Measurements from ENCODE around the gene AUTS2.

AUTS2 gene

GRCh38 chr7:70347463-70348254, 749.4 kb downstream of the AUTS2 start:
- no peak for TF ChIP-seq ZNF350 (tag by site-specific recombination; IDR thresholded peaks at IDR 0.05)
- no peak for TF ChIP-seq ZNF169 (tag by site-specific recombination; IDR thresholded peaks at IDR 0.05)
- no peak for TF ChIP-seq MEIS1 (CRISPR knock-in tag; IDR thresholded peaks at IDR 0.05; ENCODE audit: borderline replicate concordance)
- TF ChIP-seq ZNF248 (tag by site-specific recombination; IDR thresholded peaks at IDR 0.05), result no peak
- POLR2A ChIA-PET, result no interaction called here
- Histone ChIP-seq H3K4me1 (ENCODE audit: control insufficient read depth, insufficient read depth, low read length) (no peaks in the 10 kb centered on the region), H3K36me3 (ENCODE audit: control insufficient read depth in 2 of 2, insufficient read depth in 1 of 2, low read length in 2 of 2) (no peaks in the 10 kb centered on the region), H3K4me3 (ENCODE audit: low read depth, low read length) (no peak overlapping the region), H3K9me3 (ENCODE audit: control insufficient read depth, insufficient read depth, low read depth, low read length) (no peaks in the 10 kb centered on the region), H3K27ac (ENCODE audit: extremely low read depth, low read depth, low read length) (no peak overlapping the region)
- CTCF ChIA-PET, result no interaction called here

- Histone ChIP-seq H3K9me3 (ENCODE audit: control insufficient read depth, insufficient read depth, low read depth, low read length) (no peaks in the 10 kb centered on the region), H3K27ac (ENCODE audit: extremely low read depth, low read depth, low read length) (no peak overlapping the region), H3K36me3 (ENCODE audit: control insufficient read depth in 2 of 2, insufficient read depth in 1 of 2, low read length in 2 of 2) (no peaks in the 10 kb centered on the region), H3K4me3 (ENCODE audit: low read depth, low read length) (no peak overlapping the region), H3K4me1 (ENCODE audit: control insufficient read depth, insufficient read depth, low read length) (no peaks in the 10 kb centered on the region)
- CTCF ChIA-PET, result no interaction called here
- TF ChIP-seq MEIS1 (CRISPR knock-in tag; IDR thresholded peaks at IDR 0.05; ENCODE audit: borderline replicate concordance), result no peak
- no peak for TF ChIP-seq ZNF830 (tag by site-specific recombination; IDR thresholded peaks at IDR 0.05; ENCODE audit: low read depth)
- no peak for TF ChIP-seq ZNF555 (tag by site-specific recombination; conservative IDR thresholded peaks at IDR 0.05)
- no peak for TF ChIP-seq ZBTB48 (tag by site-specific recombination; IDR thresholded peaks at IDR 0.05)
- TF ChIP-seq HOXA7 (CRISPR knock-in tag; IDR thresholded peaks at IDR 0.05; ENCODE audit: borderline replicate concordance), result no peak
- no peak for TF ChIP-seq ZNF501 (tag by site-specific recombination; IDR thresholded peaks at IDR 0.05)
- TF ChIP-seq ZNF214 (tag by site-specific recombination; IDR thresholded peaks at IDR 0.05; ENCODE audit: borderline replicate concordance), result no peak
- TF ChIP-seq REPIN1 (tag by site-specific recombination; IDR thresholded peaks at IDR 0.05; ENCODE audit: low read depth), result no peak
- TF ChIP-seq ZNF658 (tag by site-specific recombination; IDR thresholded peaks at IDR 0.05), result no peak
- TF ChIP-seq ZIC2 (tag by site-specific recombination; IDR thresholded peaks at IDR 0.05), result no peak
- TF ChIP-seq ZNF433 (tag by site-specific recombination; IDR thresholded peaks at IDR 0.05; ENCODE audit: low read depth), result no peak
- TF ChIP-seq ZNF639 (tag by site-specific recombination; IDR thresholded peaks at IDR 0.05), result no peak
- POLR2A ChIA-PET, result no interaction called here
Measured at GRCh38 chr7:70349031-70349430, 750.8 kb downstream of the AUTS2 start.

GRCh38 chr7:70349819-70350218, 751.5 kb downstream of the AUTS2 start:
- H3K4me1 ChIP-seq (ENCODE audit: control insufficient read depth, insufficient read depth, low read length), result peaks cover under 1% of the 10 kb centered on the region; the same call in 1 of the 2 replicates
- POLR2A ChIA-PET, result no interaction called here
- no peaks in the 10 kb centered on the region for H3K9me3 ChIP-seq (ENCODE audit: control insufficient read depth, insufficient read depth, low read depth, low read length)
- no peak overlapping the region for H3K27ac ChIP-seq (ENCODE audit: extremely low read depth, low read depth, low read length)
- H3K4me3 ChIP-seq (ENCODE audit: low read depth, low read length), result no peak overlapping the region
- H3K36me3 ChIP-seq (ENCODE audit: control insufficient read depth in 2 of 2, insufficient read depth in 1 of 2, low read length in 2 of 2), result no peaks in the 10 kb centered on the region
- CTCF ChIA-PET, result no interaction called here
- TF ChIP-seq ZNF548 (tag by site-specific recombination; IDR thresholded peaks at IDR 0.05) (no peak), YY2 (tag by site-specific recombination; IDR thresholded peaks at IDR 0.05) (no peak), ZNF391 (tag by site-specific recombination; IDR thresholded peaks at IDR 0.05; ENCODE audit: borderline replicate concordance, low read depth) (no peak), ZNF132 (tag by site-specific recombination; IDR thresholded peaks at IDR 0.05; ENCODE audit: borderline replicate concordance) (no peak), ZNF521 (tag by site-specific recombination; IDR thresholded peaks at IDR 0.05) (no peak), REST (tag by site-specific recombination; IDR thresholded peaks at IDR 0.05) (no peak), ZSCAN30 (tag by site-specific recombination; IDR thresholded peaks at IDR 0.05) (no peak), ZNF501 (tag by site-specific recombination; IDR thresholded peaks at IDR 0.05) (no peak), ZBTB44 (tag by site-specific recombination; IDR thresholded peaks at IDR 0.05) (no peak), ZNF155 (tag by site-specific recombination; IDR thresholded peaks at IDR 0.05) (no peak), ZNF324 (tag by site-specific recombination; IDR thresholded peaks at IDR 0.05) (no peak), ZNF585B (tag by site-specific recombination; IDR thresholded peaks at IDR 0.05) (no peak), ZNF169 (tag by site-specific recombination; IDR thresholded peaks at IDR 0.05) (no peak), FEZF1 (tag by site-specific recombination; IDR thresholded peaks at IDR 0.05) (no peak)
